ENCODE measurements around the gene PDE2A.

- TF ChIP-seq POLR2A (IDR thresholded peaks at IDR 0.05; ENCODE audit: low read depth, low read length) (no peak), POLR2AphosphoS5 (IDR thresholded peaks at IDR 0.05; ENCODE audit: low read depth, low read length) (no peak), TAF1 (IDR thresholded peaks at IDR 0.05; ENCODE audit: low read depth, low read length) (no peak)
Measured at GRCh38 chr11:72597721-72598120, 76.5 kb downstream of the PDE2A start.
